GM19238 (cell line): ENCODE results near the gene ELK3.

Experiments
- DNase-seq: peaks from one replicate; pipeline ENCODE4 v3.0.0; 2011; ENCODE audit warnings: low spot score; ENCODE audit not compliant: insufficient read length

Gene ELK3

GRCh38 chr12:96256672-96257361, 62.6 kb downstream of the ELK3 start:
- DNase-seq: no peak

DNA sequence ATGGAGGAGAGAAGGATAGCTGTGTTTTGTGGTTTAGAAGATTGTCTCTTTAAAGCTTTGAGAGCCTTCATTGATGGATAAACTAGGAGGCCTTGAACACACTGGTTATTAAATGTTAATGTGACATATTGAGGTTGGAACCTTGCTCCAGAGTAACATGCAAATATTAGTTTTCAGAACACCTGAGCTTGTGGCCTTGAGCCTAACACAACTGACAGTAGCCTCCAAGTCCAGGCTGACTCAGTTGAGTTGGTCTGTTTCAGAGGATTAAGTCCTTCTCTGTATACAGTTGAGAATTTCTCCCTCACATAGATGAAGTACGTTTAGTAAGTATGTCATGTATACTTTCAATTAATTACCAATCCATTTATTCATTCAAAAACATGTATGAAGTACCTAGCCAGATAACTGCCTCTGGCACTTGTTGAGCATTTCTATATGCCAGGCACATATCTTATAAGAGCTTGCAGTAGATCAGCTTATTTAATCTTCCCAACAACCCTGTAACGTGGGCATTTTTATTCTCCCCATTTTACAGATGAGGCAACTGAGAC, 63.5 kb downstream of the ELK3 start:
- DNase-seq: no peak

GRCh38 chr12:96258104-96258961, 64.2 kb downstream of the ELK3 start:
- no peak for DNase-seq

GRCh38 chr12:96260231-96260630, 66.1 kb downstream of the ELK3 start:
- DNase-seq: no peak

GRCh38 chr12:96260644-96261043, 66.5 kb downstream of the ELK3 start:
- DNase-seq: no peak

GRCh38 chr12:96261557-96261956, 67.4 kb downstream of the ELK3 start:
- DNase-seq: no peak

GRCh38 chr12:96263449-96263902, 69.3 kb downstream of the ELK3 start:
- DNase-seq: no peak

GRCh38 chr12:96265400-96265799, 71.2 kb downstream of the ELK3 start:
- DNase-seq: no peak

GRCh38 chr12:96265836-96266235, 71.7 kb downstream of the ELK3 start:
- DNase-seq: no peak

GRCh38 chr12:96266238-96266637, 72.1 kb downstream of the ELK3 start:
- DNase-seq: no peak

GRCh38 chr12:96271469-96272199, 77.5 kb downstream of the ELK3 start:
- DNase-seq: no peak

GRCh38 chr12:96274331-96274730, 80.2 kb downstream of the ELK3 start:
- no peak for DNase-seq

DNA sequence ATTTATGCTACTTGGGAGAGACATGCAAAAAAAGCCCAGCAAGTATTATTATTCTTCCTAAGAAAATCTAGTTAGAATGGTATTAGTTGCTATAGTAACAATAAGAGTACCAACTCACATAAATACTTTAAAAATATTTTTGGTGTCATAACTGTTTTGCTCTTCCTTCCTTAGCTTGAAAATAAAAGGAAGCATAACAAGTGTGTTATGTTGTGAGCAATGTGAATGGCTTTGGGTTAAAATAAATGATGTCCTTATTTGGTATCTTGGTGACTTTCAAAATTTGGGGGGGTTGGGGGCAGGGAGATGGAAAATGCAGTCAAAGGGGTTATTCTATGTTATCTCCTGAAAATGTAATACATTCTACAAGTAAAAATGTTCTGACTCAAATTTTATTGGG, 91.0 kb downstream of the ELK3 start:
- DNase-seq: no peak

DNA sequence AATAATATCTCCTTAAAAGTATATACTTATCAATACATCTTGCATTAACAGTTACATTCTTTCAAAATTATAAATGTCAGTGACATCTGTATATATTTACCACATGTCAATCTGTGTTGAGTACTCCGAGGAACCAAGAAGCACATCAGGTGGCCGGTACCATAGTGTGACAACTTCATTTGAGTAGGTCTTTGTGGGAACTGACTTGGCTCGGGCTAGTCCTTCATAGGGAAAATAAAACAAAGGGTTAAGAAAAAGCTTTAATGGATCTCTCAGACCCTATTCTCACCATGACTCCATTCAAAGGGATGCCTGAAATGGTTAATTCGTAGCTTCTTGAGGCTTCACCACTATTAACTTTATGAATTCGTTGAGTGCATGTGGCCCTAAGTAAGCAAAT, 94.9 kb downstream of the ELK3 start:
- no peak for DNase-seq

GRCh38 chr12:96293093-96293492, 98.9 kb downstream of the ELK3 start:
- DNase-seq: no peak

DNA sequence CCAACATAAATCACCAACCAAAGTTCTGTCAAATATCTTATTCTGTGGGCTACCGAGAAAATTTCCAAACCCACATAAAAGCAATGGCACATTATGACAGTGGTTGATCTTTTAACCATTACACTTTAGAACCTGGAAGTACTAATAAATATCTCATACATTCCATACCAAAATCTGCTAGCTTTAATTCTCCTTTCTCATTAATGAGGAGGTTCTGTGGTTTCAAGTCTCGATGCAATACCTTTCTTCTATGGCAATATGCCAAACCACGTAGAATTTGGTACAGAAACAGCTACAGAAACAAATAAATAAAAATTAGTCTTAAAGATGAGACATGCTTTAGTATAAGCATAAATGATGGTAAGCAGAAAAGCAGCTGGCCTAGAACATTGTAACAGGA, 100.7 kb downstream of the ELK3 start:
- no peak for DNase-seq

GRCh38 chr12:96295532-96296160, 101.5 kb downstream of the ELK3 start:
- no peak for DNase-seq

DNA sequence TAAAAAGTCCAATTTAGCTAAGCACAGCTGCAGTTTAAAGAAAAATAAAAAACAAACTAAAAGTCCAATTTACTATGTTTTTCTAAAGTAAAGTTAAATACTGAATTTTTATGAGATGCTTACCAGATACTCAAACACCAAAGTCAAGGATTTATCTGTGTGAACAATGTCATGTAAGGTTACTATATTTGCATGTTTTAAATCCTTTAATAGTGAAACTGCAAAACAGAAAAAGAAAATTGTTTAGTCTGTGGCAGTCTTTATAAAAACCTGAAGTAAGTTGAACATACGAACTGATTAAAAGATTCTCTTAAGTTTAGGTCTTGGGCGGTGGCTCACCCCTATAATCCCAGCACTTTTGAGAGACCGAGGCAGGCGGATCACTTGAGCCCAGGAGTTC, 103.3 kb downstream of the ELK3 start:
- DNase-seq: no peak

GRCh38 chr12:96300064-96300463, 105.9 kb downstream of the ELK3 start:
- DNase-seq: no peak

DNA sequence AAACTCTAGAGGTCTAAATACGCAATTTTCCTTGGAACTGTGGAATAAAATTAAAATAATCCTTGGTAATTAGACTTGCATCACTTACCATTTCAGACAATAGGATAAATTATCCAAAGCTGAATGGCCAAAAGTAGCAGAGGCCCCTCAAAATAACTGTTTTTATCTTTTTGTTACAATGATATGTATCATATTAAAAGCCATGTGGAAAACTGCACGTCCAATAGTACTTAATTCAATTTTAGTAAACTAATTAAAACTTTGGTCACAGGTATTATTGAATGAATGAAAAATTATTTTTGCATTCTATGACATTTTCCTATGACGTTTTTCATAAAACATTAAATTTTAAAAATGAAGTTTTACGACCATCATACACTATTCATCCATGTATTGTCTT, 107.6 kb downstream of the ELK3 start:
- no peak for DNase-seq

GRCh38 chr12:96302687-96303310, 108.6 kb downstream of the ELK3 start:
- no peak for DNase-seq
